Prostate gland (tissue), 2 donors: ENCODE results near the gene CHD3. TPM values are rescaled to one million over a fixed set of nuclear protein-coding genes. Genes with fewer than 3 reads are reported as not detected.
A peak's percentile ranks its signal among the peaks of the same experiment; 100 is the strongest.

Experiments
- DNase-seq: peaks from one replicate; pipeline ENCODE4 v3.0.0-alpha.2; 2019; ENCODE audit warnings: low spot score
- H3K27ac ChIP-seq, 2 donors: fragments of 200-600 bp; sonication (generic); 2 replicates each; pipeline ENCODE4 v1.5.1; 2017 to 2019
- H3K27me3 ChIP-seq: fragments of 200-600 bp; sonication (generic); replicated peaks from 2 replicates; pipeline ENCODE4 v1.5.1; 2019; ENCODE audit not compliant: insufficient read depth
- H3K36me3 ChIP-seq, 2 donors: fragments of 200-600 bp; sonication (generic); 1 replicate in 1 of 2; 2 replicates in 1 of 2; pipeline versions ENCODE4 v1.5.1 to v1.8.1; 2017 to 2019
- H3K4me1 ChIP-seq: fragments of 200-600 bp; sonication (generic); replicated peaks from 2 replicates; pipeline ENCODE4 v1.5.1; 2019
- H3K4me3 ChIP-seq, 2 donors: fragments of 200-600 bp; sonication (generic); 2 replicates each; pipeline ENCODE4 v1.5.1; 2017 to 2019
- H3K9me3 ChIP-seq: fragments of 200-600 bp; sonication (generic); 2 replicates; pipeline ENCODE4 v1.5.1; 2017
- POLR2A ChIP-seq: fragments of 450-650 bp; IDR thresholded peaks from one replicate; pipeline ENCODE4 v1.6.1; 2016; ENCODE audit warnings: antibody characterized with exemption, mild to moderate bottlenecking
- POLR2AphosphoS5 ChIP-seq: sonication (generic); formaldehyde crosslinking; IDR thresholded peaks from one replicate; pipeline ENCODE4 v1.6.1; 2017; ENCODE audit warnings: antibody characterized with exemption
- WGBS: methylation state at CpG from one replicate; pipeline ENCODE4 v1.1.5; 2018; 5-methylcytosine and 5-hydroxymethylcytosine counted together
- intact Hi-C: fragments of 100-400 bp; cut with DNase I; formaldehyde crosslinking; loops from one replicate; pipeline ENCODE4 v1.14.2; 2022
- total RNA-seq, 2 donors: library from RNA; depleted of rRNA; stranded (reverse); fragments of >200 nt; gene quantifications; one replicate each; pipeline ENCODE4 v1.1.0, GENCODE V29; 2016
- TF ChIP-seq, protein P1 (sequence below), 4 experiments: fragments of 200-600 bp in 2 of 4; fragments of 450-650 bp in 2 of 4; sonication (generic) in 2 of 4; IDR thresholded peaks; 1 replicate in 3 of 4; 2 replicates in 1 of 4; pipeline ENCODE4 v1.5.1; 2016 to 2019; ENCODE audit warnings: antibody characterized with exemption in 4 of 4, mild to moderate bottlenecking in 2 of 4, moderate library complexity in 2 of 4

CHD3 gene
- total RNA-seq, 2 donors from 2014 or later, result 166 to 196 TPM

DNA sequence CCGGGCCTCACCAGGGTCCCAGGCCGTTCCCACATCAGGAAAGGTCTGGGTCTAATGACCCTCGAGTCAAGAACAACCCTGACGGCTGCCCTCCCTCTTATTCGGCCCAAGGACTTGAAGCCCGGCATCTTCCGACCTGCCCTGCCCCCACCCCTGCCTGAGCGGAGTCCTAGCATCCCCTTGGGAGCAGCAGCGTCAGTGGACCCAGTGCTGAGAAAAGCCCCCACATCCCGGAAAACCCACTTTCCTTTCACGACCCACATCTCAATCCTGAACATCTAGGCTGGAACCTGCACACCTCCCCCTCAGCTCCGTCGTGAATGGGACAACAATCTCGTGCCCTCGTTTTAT is 33.0 kb upstream of the CHD3 start:
- intact Hi-C loops, result no loop called here
- DNase-seq, result no peak
- peak overlapping the region in 1 of 2 donors; percentile 54 for H3K4me3 ChIP-seq

DNA sequence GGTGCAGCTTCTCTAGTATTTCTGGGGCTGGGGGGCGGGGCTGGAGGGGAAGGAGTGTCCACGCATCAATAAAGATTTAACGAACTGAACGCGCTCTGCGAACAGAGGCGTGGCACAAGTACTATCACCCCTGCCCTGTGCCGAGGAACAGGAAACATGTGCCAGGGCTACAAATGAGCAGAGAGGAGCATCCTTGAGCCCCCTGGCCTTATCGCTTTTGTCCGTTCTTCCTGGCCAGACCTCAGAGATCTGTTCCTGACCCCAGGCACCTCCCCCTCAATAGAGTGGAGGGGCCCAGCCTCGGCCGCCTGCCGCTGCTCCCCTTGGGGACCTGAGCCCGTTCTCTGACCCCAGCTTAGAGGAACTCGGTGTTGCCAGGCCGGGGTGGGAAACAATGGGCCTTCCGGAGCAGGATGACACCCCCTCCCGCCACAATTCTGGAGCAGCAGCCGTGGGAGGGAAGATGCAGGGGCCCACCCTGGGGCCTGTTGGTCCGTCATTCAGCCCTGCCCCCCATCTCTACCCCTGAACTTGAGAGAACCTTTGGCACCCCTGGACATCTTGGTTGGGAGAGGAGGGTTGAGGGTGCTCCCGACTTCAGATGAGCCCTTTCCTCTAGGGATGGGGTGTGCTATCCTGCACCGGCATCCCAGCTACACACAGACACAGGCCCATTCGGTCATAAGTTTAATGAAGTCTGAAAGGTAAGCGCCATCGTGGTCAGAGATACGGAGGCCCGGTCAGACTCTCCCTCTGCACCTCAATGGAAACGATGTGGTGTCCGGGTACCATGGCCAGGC is 32.4 kb upstream of the CHD3 start:
- Histone ChIP-seq H3K4me1 (peaks cover 12% of the 10 kb centered on the region), H3K4me3 (peak overlapping the region; percentile 49 to 54), H3K27ac (peak overlapping the region; percentile 80 to 92), H3K27me3 (no peaks in the 10 kb centered on the region), H3K36me3 (peaks cover 0 to 10% of the 10 kb centered on the region in 2 donors), H3K9me3 (no peaks in the 10 kb centered on the region)
- TF ChIP-seq POLR2A (no peak), POLR2AphosphoS5 (peak; percentile 33)
- intact Hi-C loops, result no loop called here
- DNase-seq, result peak; percentile 53
- 8% methylated on average over 29 of the region's 29 CpGs for WGBS

More for the DNA sequence above, 33.0 kb upstream of the CHD3 start:
- WGBS, result 38% methylated on average over 15 of the region's 15 CpGs
- Histone ChIP-seq H3K4me1 (peaks cover 12% of the 10 kb centered on the region), H3K9me3 (no peaks in the 10 kb centered on the region), H3K36me3 (peaks cover 0 to 10% of the 10 kb centered on the region in 2 donors), H3K27ac (peak overlapping the region; percentile 80 to 92), H3K27me3 (no peaks in the 10 kb centered on the region)
- TF ChIP-seq POLR2AphosphoS5 (no peak), POLR2A (no peak)
- TF ChIP-seq, protein P1, sequence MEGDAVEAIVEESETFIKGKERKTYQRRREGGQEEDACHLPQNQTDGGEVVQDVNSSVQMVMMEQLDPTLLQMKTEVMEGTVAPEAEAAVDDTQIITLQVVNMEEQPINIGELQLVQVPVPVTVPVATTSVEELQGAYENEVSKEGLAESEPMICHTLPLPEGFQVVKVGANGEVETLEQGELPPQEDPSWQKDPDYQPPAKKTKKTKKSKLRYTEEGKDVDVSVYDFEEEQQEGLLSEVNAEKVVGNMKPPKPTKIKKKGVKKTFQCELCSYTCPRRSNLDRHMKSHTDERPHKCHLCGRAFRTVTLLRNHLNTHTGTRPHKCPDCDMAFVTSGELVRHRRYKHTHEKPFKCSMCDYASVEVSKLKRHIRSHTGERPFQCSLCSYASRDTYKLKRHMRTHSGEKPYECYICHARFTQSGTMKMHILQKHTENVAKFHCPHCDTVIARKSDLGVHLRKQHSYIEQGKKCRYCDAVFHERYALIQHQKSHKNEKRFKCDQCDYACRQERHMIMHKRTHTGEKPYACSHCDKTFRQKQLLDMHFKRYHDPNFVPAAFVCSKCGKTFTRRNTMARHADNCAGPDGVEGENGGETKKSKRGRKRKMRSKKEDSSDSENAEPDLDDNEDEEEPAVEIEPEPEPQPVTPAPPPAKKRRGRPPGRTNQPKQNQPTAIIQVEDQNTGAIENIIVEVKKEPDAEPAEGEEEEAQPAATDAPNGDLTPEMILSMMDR (IDR thresholded peaks at IDR 0.05), result no peak

GRCh38 chr17:7856811-7857712 is 31.5 kb upstream of the CHD3 start, which contains the start of gene NAA38:
TSS of gene NAA38 (minus strand) at chr17:7857559. CDS start at chr17:7857463, 96 bp downstream.
- no peaks in the 10 kb centered on the region for H3K9me3 ChIP-seq
- H3K27me3 ChIP-seq, result no peaks in the 10 kb centered on the region
- intact Hi-C loops, result no loop called here
- DNase-seq, result peak; percentile 97
- peaks cover 0 to 10% of the 10 kb centered on the region in 2 donors for H3K36me3 ChIP-seq
- peaks cover 12% of the 10 kb centered on the region for H3K4me1 ChIP-seq
- H3K4me3 ChIP-seq, result peak within 1 kb of the TSS; percentile 49 to 54
- TF ChIP-seq, protein P1 (IDR thresholded peaks at IDR 0.05), result peak; percentile 14 to 88 (median 68)
- TF ChIP-seq POLR2A (peak; percentile 39), POLR2AphosphoS5 (peak; percentile 70)
- WGBS, result 1% methylated on average over 58 of the region's 64 CpGs
- peak within 1 kb of the TSS; percentile 80 to 92 for H3K27ac ChIP-seq

DNA sequence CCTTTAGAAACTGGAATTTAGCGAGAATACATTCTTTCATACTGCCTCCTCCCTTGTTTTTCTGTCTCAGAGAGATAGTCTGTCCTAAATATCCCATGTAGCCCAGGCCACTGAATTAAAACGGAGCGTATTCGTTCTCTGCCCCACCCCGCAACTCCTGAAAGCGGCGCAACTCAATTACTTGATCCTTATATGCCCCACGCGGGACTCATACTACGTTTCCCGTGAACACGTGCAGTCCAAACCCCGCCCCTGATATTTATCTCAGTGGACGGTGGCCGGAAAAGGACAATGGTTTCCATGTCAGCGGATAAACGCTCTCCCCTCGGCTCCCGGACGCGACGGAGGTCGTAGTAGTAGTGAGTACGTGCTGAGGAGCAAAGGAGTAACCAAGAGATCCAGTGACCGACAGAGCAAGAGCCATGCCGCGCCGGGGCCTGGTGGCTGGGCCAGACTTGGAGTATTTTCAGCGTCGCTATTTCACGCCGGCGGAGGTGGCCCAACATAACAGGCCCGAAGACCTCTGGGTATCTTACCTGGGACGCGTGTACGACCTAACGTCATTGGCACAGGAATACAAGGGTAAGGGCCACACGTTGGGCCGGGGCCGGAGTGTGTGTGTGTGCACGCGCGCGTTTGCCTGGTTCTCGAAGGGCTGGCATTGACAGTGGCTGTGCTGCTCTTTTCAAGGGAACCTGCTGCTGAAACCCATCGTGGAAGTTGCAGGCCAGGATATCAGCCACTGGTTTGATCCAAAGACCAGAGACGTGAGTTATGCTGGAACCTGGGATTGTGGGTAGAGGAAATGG is 30.7 kb upstream of the CHD3 start, which contains the start of gene CYB5D1:
TSS of gene CYB5D1 (plus strand) at position 291 of the 809 bp plus-strand sequence. CDS start at position 423, 132 bp downstream.
- intact Hi-C loops, result no loop called here

More for the DNA sequence above, 30.7 kb upstream of the CHD3 start, which contains the start of gene CYB5D1:
- DNase-seq, result peak; percentile 93
- peak within 1 kb of the TSS; percentile 49 to 54 for H3K4me3 ChIP-seq
- no peaks in the 10 kb centered on the region for H3K9me3 ChIP-seq
- TF ChIP-seq POLR2A (no peak), POLR2AphosphoS5 (peak; percentile 91)
- TF ChIP-seq, protein P1 (IDR thresholded peaks at IDR 0.05), result peak in 1 of 4 experiments; percentile 22
- H3K4me1 ChIP-seq, result peaks cover 12% of the 10 kb centered on the region
- H3K27me3 ChIP-seq, result no peaks in the 10 kb centered on the region
- H3K27ac ChIP-seq, result peak within 1 kb of the TSS; percentile 80 to 92
- H3K36me3 ChIP-seq, result peaks cover 0 to 8% of the 10 kb centered on the region in 2 donors
- 3% methylated on average over 48 of the region's 48 CpGs for WGBS
